ENCODE data around the gene FARS2.

FARS2 gene

GRCh38 chr6:5457983-5458683, 196.8 kb downstream of the FARS2 start:
- FAIRE-seq: no peak
- no peak for DNase-seq (ENCODE audit: insufficient read length, low spot score)

GRCh38 chr6:5459346-5459745, 198.0 kb downstream of the FARS2 start:
- FAIRE-seq (no peak), DNase-seq (ENCODE audit: insufficient read length, low spot score) (no peak)

- no peak for FAIRE-seq
- DNase-seq (ENCODE audit: insufficient read length, low spot score): no peak
Observed at GRCh38 chr6:5461365-5461764, 200.1 kb downstream of the FARS2 start.

GRCh38 chr6:5462856-5463255, 201.5 kb downstream of the FARS2 start:
- DNase-seq (ENCODE audit: insufficient read length, low spot score) (no peak), FAIRE-seq (no peak)

GRCh38 chr6:5463690-5464089, 202.4 kb downstream of the FARS2 start:
- DNase-seq (ENCODE audit: insufficient read length, low spot score): no peak
- FAIRE-seq: no peak

GRCh38 chr6:5464099-5464885, 203.0 kb downstream of the FARS2 start:
- no peak for DNase-seq (ENCODE audit: insufficient read length, low spot score)

GRCh38 chr6:5466281-5467136, 205.2 kb downstream of the FARS2 start:
- no peak for FAIRE-seq
- no peak for DNase-seq (ENCODE audit: insufficient read length, low spot score)

More at GRCh38 chr6:5464099-5464885, 203.0 kb downstream of the FARS2 start:
- no peak for FAIRE-seq

- DNase-seq (ENCODE audit: insufficient read length, low spot score) (no peak), FAIRE-seq (peak; percentile 20)
Observed at GRCh38 chr6:5468586-5468985, 207.3 kb downstream of the FARS2 start.

- DNase-seq (ENCODE audit: insufficient read length, low spot score) (no peak), FAIRE-seq (no peak)
Observed at GRCh38 chr6:5469101-5469846, 208.0 kb downstream of the FARS2 start.

GRCh38 chr6:5471044-5471443, 209.7 kb downstream of the FARS2 start:
- peak; percentile 59 for DNase-seq (ENCODE audit: insufficient read length, low spot score)
- FAIRE-seq: no peak

- no peak for DNase-seq (ENCODE audit: insufficient read length, low spot score)
- no peak for FAIRE-seq
Observed at GRCh38 chr6:5471637-5472398, 210.5 kb downstream of the FARS2 start.

GRCh38 chr6:5472571-5472970, 211.3 kb downstream of the FARS2 start:
- FAIRE-seq: no peak
- DNase-seq (ENCODE audit: insufficient read length, low spot score): no peak

GRCh38 chr6:5475779-5476178, 214.5 kb downstream of the FARS2 start:
- no peak for FAIRE-seq
- DNase-seq (ENCODE audit: insufficient read length, low spot score): no peak

- no peak for FAIRE-seq
- DNase-seq (ENCODE audit: insufficient read length, low spot score): no peak
Observed at GRCh38 chr6:5478380-5478779, 217.1 kb downstream of the FARS2 start.

- DNase-seq (ENCODE audit: insufficient read length, low spot score) (no peak), FAIRE-seq (no peak)
Observed at GRCh38 chr6:5481033-5481432, 219.7 kb downstream of the FARS2 start.

GRCh38 chr6:5481750-5482149, 220.4 kb downstream of the FARS2 start:
- FAIRE-seq (no peak), DNase-seq (ENCODE audit: insufficient read length, low spot score) (no peak)

GRCh38 chr6:5482619-5483018, 221.3 kb downstream of the FARS2 start:
- FAIRE-seq: no peak
- no peak for DNase-seq (ENCODE audit: insufficient read length, low spot score)

- DNase-seq (ENCODE audit: insufficient read length, low spot score): no peak
- FAIRE-seq: no peak
Observed at GRCh38 chr6:5484692-5485091, 223.4 kb downstream of the FARS2 start.

GRCh38 chr6:5486214-5486613, 224.9 kb downstream of the FARS2 start:
- DNase-seq (ENCODE audit: insufficient read length, low spot score): no peak
- FAIRE-seq: no peak
